NCI-H1436 (cell line): Measurements from ENCODE around the gene ATF2.
A peak's percentile ranks its signal among the peaks of the same experiment; 100 is the strongest.

Experiments used
- DNase-seq: peaks from one replicate; lab custom pipeline; 2025; lab: John Stamatoyannopoulos, UW

Gene ATF2

DNA sequence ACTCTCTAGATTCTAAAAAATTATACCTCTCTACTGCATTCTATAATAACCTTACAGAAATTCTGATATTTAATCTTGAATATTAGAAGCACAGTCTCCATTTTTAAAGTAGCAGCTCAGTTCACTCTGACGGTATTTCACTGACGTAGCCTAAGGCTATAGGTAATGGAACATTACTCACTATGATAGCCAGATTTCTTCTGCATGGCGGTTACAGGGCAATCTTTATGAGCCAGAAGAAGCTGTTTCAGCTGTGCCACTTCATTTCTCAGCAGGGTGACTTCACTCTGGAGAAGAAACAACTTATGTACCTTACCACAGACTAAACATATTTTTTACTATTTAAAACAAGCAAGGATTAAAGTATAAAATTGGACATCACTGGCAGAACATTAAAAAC lies 87.5 kb downstream of the ATF2 start:
- DNase-seq, result no peak

DNA sequence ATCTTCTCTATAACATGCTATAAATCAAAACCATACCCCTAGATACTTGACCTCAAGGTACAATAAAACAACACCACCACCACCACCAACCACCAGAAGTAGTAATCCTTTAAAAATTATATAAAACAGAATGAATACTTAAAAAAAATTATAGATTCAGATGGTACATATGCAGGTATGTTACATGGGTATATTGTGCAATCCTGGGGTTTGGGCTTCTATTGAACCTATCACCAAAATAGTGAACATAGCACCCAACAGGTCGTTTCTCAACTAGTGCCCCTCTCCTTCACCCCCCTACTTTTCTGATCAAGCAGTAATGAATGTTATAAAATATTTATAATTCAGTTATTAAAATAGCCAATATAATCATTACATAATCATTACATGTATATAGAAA lies 91.7 kb downstream of the ATF2 start:
- no peak for DNase-seq

DNA sequence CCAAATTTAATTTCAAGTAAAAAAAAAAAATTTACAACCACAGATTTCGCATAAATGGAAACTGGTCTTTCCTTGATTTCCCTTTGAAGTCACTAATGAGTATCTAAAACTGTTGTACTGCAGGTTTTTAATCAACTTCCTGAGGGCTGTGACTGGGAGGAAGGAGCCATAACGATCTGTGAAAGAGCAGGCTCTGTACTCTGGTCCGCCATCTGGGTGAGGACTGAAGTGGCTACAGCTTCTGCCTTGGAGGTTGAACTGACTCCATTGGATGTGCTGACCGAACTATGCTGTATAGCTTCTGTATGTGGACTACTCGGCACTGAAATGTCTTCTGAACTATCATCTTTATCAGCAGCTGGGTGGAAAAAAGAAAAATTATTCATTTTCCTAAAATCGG lies 93.5 kb downstream of the ATF2 start:
- no peak for DNase-seq

DNA sequence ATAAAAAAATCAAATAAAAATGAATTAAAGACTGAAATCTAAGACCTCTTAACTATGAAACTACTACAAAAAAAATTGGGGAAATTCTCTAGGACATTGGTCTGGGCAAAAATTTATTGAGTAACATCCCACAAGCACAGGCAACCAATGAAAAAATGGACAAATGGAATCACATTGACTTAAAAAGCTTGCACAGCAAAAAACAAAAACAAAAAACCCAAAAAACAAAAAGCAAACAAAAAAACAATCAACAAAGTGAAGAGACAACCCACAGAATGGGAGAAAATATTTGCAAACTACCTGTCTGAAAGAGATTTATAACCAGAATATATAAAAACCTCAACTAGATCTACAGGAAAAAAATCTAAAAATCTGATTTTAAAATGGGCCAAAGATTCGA lies 99.5 kb downstream of the ATF2 start:
- no peak for DNase-seq

DNA sequence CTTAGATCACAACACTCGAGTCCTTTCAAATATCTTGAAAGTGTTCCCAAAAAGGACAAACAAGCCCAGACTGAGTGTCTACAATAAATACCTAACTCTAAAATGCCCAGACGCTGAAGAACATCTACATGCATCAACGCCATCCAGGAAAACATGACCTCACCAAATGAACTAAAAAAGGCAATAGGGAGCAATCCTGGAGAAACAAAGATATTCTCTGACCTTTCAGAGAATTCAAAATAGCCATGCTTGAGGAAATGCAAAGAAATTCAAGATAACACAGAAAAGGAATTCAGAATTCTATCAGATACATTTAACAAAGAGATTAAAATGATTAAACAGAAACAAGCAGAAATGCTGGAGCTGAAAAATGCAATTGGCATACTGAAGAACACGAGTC lies 101.6 kb downstream of the ATF2 start:
- DNase-seq, result no peak

DNA sequence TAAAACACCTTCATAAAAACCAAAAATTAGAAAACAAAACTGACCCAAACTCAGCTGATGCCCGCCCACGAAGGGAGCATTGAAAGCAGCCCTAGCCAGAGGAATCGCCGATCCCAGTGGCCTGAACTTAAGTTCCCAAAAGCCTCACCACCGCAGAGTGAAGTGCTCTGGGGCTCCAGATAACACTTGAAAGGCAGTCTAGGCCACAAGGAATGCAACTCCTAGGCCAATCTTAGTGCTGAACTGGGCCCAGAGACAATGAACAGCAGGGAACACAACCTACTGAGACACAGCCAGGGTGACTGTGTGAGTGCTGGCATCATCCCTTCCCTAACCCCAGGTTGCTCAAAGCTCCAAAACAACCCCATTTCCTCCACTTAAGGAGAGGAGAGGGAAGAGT lies 103.2 kb downstream of the ATF2 start:
- no peak for DNase-seq

DNA sequence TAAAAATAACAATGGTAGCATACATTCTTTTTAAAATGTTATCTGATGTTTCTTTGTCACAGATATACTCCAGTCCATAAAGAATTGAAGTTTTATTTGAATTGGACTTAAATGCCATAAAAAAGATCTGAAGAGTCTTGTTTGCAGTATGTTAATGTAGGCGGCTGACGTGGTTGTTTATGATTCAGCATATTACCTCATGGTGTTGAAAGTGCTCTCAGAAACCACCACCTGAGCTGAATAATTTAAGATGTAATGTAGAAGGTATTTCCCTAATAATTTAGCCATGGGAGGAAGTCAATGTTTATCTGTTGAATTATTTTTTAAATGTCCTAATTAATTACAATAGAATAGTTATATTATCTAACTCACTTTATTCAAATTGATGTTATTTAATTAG lies 104.3 kb downstream of the ATF2 start:
- no peak for DNase-seq

DNA sequence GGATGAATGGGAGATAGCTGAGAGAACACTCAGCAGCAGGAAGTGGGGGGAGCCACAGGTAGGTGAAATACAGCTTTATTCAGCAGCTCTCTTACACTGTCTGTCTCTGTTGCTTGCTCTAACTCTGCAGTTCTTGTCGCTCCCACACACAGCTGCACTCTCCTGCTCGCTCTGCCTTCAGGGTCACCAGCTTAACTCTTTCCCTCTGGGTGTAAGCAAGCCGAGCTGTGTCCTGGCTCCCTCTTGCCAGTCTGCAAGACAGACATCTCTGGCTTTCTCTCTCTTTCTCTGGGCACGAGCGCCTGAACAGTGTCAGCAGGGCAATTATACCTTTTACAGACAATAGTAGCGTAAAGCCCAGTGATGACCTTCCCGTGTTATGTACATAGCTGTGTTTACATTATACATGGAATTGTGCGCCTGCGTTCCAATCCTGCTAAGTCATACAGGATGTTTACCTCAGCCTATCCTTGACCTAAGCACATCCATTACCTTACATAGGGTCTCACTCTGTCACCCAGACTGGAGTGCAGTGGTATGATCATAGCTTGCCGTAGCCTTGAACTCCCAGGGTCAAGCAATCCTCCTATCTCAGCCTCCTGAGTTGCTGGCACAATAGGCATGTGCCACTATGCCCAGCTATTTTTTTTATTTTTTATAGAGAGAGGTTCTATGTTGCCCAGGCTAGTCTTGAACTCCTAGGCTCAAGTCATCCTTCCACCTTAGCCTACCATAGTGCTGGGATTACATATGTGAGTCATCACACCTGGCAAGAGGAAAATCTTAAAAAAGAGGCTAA lies 105.0 kb downstream of the ATF2 start:
- DNase-seq, result no peak

DNA sequence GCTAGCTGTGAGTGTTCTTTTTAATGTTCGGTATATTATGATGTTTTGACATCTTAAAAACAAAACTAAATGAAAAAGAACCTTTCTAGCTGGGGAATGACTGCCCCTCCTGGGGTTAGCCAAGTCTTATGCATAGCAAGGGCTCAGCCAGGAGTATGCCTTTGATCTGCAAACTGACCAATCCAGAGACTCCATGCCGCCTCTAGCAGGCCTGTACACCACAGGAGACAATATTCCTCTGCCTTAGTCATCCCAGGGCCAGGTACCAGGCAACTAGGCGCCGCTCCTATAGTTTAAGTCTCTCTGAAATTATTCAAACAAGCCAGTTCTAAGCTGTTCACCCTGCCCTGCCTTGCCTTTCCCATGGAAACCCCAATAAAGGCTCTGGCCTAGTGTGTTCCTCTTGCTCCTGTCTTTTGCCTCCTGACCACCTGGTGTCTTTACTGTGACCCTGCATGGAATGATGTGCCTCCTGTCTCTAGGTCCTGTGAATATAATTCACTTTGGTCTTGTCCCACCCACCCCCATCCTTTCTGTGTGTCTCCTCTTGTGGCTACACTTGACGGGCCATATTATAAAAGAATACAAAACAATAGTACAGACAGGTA lies 110.8 kb downstream of the ATF2 start:
- DNase-seq, result no peak

DNA sequence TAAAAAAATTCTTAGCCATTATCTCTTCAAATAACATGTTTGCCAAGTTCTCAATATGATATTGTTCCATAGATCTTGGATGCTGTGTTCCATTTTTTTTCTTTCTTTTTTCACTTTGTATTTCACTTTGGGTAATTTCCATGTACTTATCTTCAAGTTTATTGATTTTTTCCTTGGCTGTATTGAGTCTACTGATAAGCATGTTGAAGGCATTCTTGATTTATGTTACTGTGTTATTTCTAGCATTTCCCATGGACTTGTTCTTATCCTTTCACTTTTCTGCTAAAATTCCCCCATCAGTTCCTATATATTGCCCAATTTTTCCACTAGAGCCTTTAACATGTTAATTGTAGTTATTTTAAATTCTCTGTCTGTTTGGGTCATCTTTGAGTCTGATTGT lies 112.0 kb downstream of the ATF2 start:
- DNase-seq, result no peak

DNA sequence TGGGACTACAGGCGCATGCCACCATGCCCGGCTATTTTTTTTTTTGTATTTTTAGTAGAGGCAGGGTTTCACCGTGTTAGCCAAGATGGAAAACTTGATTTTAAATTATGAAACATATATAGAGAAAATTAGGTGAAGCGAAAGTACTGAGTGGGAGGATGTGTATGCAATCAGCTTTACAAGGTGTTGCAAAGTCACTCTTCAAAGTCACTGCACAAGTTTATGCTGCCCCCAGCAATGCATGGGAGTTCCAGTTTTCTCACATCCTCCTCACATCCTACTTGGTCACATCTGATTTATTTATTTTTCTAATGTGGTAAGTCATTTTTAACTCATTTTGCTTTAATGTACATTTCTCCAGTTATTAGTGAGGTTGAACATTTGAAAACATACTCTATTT lies 113.7 kb downstream of the ATF2 start:
- no peak for DNase-seq

DNA sequence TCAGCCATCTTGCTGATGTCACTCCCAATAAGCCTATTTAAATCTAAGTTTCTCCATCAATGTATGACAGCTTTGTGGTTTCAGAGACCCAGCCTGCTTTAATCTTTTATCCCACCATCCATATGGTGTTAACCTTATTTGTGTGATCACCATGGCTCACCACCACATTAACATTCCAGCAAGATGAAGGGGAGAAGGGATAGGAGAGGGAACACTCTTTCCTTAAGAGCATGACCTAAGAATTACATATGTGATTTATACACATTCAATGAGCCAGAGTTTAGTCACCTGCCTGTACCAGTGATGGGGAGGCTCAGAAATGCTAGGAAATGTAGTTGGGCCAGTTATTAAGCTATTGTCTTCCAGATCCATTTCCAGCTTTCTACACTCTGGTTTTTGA lies 118.3 kb downstream of the ATF2 start:
- no peak for DNase-seq

DNA sequence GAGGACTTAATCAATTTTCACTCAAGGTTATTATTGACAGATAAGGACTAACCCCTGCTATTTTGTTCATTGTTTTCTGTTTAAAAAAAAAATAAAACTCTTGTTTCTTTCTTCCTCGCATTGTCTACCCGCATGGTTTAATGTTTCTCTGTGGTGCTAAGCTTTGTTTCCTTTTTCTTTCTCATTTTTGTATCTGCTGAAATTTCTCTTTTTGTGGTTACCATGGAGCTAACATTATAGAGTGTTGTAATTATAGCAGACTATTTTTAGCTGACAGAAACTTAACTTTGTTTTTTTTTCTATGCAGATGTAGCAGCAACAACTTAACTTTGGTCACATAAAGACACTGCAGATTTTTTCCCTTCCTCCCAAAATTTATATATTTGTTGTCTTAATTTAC lies 119.7 kb downstream of the ATF2 start:
- DNase-seq, result no peak

DNA sequence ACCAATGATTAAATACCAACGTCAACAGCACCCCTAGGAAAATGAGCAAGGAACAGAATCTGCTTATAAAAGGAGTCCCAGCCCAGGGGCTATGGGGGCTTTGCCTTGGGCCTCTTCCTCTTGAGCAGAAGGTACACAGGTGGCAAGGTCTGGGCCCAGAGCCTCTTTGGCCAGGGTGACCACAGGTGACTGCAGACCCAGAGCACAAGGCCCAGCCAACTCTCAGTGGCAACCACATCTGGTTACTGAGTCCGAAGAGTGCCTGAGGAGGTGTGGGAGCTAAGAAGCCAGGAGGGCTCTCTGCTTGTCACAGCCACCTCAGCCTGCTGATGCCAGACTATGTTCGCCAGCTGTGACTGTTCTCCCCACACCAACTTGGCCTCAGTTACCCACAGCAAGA lies 128.5 kb downstream of the ATF2 start:
- DNase-seq, result no peak

DNA sequence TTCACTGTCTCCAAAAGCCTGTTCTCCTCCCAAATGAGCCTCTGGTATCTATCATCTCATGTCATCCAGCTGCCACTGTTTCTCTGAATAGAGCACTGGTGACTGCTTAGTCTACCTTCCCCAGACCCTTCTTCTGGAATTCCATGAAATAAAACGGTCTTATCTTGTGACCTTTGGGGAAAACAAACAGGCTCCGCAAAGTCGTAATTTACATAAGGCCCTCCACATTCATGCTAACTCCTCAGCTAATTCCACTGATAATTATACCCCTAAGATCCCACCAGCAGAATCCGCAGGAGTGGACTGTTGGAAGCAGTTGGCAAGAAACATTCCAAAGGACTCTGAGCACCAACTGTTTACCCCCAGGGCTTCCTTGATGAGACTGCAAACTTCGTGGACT lies 129.0 kb downstream of the ATF2 start:
- no peak for DNase-seq

DNA sequence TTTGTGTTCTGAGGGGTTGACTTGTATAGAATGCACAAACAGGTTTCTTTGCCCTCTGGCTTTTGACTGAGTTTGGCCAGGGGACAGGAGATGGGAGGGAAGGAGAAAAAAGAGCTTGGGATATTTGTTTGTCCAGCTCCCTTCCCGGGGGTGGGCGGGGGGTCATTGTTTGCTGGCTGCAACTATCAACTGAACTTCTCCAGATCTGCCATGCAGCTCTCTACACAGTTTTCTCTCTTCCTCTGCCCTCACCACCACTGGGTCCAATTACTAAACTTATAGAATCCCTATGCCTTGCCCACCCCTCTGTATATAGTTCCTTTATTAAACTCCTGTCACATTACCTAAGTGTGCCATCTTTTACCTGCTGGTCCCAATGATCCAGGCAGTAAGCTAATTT lies 130.1 kb downstream of the ATF2 start:
- DNase-seq, result no peak

DNA sequence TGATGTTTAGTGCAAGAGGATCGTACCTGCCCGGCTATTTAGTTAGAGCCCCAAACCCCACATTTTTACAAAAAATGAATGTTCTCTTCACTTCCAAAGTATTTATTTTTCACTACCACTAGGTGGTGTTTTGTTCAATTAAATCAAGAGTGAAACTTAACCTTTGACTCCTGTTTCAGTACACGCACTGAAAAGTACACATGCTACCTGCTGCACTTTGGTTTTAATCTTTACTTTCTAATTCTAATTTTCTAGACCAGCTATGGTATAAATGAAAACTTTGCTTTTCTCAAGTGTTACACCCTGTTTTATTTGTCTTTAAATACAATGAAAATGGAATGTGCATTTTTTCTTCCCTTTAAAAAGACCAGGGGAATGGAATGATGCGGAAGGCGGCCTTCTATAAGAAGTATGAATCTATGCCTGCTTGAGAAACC lies 131.4 kb downstream of the ATF2 start:
- no peak for DNase-seq

DNA sequence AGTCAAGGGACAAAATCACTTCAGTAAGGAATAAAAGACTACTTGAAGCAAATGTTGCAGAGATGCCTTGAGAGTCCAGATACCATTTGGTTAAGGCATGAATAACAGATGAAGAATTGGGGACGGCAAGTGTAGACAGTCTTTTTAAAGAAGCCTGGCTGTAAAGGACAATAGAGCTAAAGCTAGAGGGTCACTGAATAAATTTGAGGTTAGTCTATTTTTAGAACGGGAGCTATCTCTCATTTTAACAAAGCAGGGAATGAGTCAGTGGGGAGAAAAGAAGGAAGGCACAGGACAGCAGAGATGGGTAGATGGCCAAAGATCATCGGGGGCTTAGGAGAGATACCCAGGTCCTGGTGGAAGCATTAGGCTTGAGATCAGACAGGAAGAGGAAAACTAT lies 132.2 kb downstream of the ATF2 start:
- DNase-seq, result no peak

DNA sequence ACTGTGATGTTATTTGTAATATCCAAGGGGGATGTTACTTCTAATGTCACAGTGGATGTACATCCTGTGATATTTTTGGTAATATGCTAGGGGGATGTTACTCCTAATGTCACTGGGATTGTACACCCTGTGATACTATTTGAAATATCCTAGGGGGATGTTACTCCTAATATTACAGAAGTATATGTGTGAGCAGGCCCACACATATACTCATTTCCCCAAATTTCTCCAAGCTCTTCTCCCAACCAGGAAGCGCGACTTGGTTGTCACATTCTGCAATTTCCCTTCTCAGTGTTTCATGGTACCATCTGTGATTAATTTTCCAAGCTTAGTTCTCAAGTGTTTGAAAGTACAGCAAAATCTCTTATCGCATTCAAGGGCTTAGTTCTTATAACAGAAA lies 133.3 kb downstream of the ATF2 start:
- DNase-seq, result no peak

DNA sequence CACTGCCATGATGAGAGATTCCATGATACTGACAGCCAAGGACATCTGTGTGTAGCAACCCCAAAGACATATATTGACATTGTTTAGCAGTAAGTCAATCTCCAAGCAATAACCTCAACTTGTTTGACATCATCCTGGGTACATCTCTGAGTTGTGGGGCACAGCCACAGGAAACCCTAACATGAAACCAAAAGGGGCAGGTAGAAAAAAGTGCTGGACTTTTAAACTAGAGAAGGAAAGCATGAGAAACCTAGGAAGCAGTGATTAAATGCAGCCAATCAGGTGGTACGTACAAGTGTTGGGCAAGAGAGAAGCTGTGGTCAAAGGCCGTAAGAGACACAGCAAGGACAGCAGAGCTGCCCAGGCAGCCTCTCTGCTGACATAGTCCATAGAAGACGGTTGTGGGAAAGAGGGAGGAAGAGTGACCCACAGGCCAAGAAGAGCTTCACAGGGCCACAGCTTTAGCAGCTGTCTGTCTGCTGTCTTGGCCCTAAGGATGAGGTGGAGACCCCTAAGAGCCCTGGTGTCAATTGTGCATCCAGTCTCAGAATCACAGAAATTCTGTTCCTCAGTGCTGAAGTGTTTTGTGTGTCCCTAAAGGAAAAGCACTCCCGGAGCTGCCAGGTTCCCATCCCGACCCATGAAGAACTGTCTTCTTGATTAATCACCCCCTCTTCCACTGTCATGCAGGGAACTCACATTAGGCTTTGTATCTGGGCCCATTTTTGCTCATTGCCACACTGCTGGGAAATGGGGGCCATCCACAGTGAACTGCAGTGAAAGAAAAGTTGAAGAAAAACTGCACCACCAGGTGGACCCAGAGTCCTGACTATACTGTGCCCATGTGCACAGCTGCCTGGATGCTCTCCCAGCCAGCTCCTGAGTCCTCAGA lies 137.4 kb downstream of the ATF2 start:
- DNase-seq, result peak; percentile 6

DNA sequence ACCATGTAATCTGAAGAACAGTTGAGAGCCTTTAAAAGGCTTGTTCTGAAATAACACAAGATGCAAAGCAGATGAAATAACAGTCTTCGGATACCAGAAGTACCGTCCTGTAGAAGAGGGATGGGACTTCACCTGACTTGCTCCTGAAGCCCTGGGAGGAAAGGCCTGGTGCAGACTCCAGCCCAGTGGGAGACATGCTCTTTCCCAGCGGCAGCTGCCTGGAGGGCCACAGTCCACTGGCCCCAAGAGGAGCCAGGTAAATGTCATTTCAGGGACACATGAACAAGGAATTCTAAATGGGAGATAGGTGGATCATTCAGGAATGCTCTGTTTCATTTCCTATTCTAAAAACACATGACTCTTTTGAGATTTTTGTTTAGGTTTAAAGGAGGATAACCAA lies 140.2 kb downstream of the ATF2 start:
- no peak for DNase-seq

DNA sequence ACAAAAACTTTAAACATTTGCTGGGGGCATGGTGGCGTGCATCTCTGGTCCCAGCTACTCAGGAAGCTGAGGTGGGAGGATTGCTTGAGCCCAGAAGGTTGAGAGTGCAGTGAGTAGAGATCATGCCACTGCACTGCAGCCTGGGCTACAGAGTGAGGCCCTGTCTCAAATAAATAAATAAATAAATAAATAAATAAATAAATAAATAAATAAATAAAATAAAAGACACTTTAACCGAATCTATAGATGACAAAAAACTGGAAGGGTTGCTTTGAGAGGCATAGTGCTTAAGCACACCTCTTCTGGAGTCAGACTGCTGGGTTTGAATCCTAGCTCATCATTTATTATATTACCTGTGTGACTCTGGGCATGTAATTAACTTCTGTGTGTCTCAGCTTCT lies 141.6 kb downstream of the ATF2 start:
- DNase-seq, result no peak

DNA sequence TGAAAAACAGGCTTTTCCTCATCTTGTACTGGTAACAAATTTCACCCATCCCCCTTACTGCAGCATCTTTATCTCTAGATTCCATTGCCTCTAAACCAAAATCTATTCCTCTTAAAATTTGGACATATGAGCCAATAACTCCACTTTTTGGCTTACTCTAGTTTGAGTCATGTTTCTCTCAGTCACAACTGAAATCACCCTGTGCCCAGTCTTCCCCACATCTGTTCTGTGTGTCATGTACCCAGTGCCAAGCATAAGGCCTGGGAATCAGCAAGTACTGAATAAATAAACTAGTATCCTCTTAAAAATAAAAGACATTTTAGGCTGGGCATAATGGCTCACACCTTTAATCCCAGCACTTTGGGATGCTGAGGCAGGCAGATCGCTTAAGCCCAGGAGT lies 142.1 kb downstream of the ATF2 start:
- DNase-seq, result no peak
